ENCODE data around the gene DACT2.
"Not testable (repeated sequence)": the region's sequence is repeated elsewhere in the genome, so short reads cannot be mapped to it uniquely, and the experiment has no call there.

DACT2 gene

DNA sequence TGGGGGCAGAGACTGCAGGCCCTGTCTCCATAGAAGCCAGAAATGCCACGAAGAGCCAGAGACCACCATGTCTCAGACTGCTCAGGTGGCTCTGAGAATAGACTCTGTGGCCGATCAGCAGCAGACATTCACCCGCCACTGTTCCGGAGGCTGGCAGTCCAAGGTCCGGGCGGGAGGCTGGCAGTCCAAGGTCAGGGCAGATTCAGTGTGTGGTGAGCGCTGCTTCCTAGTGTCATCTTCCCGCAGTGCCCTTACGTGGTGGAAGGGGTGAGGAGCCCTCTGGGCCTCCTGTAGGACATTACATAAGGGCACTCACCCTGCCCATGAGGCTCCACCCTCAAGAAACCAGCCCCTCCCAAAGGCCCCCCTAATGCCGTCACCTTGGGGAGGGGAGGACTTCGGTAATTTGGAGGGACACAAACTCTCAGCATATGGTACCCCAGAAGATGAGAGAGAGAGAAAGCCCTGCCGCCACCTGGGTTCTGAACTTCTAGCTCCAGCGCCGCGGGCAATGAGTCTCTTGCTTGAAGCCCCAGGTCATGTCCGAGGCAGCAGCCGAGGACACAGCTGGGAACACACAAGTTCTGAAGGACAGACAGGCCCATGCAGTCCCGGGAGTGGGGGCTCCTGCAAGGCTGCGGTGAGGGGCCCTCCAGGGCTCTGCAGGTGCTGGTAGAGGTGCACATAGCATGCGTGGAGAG is 36.4 kb downstream of the DACT2 start:
- Histone ChIP-seq H3K9ac (ENCODE audit: low read length) (no peak overlapping the region), H3K9me3 (ENCODE audit: insufficient read depth, low read length) (no peaks in the 10 kb centered on the region), H3K4me2 (ENCODE audit: low read depth, low read length, poor library complexity, severe bottlenecking) (no peak overlapping the region), H4K20me1 (ENCODE audit: low read depth, low read length) (no peaks in the 10 kb centered on the region), H3K27ac (ENCODE audit: low read depth, low read length) (no peak overlapping the region), H3K36me3 (ENCODE audit: low read length) (no peaks in the 10 kb centered on the region), H3K4me3 (ENCODE audit: insufficient read depth, low read length, poor library complexity, severe bottlenecking) (no peak overlapping the region), H3K27me3 (ENCODE audit: low read length) (no peaks in the 10 kb centered on the region), H3K9me2 (replicated peaks; ENCODE audit: insufficient read depth, low read length) (no peaks in the 10 kb centered on the region), H3K79me2 (ENCODE audit: insufficient read depth, low read length) (no peaks in the 10 kb centered on the region), H2AFZ (ENCODE audit: low read depth, low read length, severe bottlenecking) (no peak overlapping the region), H3F3A (ENCODE audit: insufficient read depth) (no peaks in the 10 kb centered on the region)
- no peak for TF ChIP-seq EZH2phosphoT487 (conservative IDR thresholded peaks at IDR 0.05; ENCODE audit: low read length)
- TF ChIP-seq, protein P1, sequence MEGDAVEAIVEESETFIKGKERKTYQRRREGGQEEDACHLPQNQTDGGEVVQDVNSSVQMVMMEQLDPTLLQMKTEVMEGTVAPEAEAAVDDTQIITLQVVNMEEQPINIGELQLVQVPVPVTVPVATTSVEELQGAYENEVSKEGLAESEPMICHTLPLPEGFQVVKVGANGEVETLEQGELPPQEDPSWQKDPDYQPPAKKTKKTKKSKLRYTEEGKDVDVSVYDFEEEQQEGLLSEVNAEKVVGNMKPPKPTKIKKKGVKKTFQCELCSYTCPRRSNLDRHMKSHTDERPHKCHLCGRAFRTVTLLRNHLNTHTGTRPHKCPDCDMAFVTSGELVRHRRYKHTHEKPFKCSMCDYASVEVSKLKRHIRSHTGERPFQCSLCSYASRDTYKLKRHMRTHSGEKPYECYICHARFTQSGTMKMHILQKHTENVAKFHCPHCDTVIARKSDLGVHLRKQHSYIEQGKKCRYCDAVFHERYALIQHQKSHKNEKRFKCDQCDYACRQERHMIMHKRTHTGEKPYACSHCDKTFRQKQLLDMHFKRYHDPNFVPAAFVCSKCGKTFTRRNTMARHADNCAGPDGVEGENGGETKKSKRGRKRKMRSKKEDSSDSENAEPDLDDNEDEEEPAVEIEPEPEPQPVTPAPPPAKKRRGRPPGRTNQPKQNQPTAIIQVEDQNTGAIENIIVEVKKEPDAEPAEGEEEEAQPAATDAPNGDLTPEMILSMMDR (IDR thresholded peaks at IDR 0.05; ENCODE audit: insufficient read depth, low read length, poor library complexity, severe bottlenecking): no peak

DNA sequence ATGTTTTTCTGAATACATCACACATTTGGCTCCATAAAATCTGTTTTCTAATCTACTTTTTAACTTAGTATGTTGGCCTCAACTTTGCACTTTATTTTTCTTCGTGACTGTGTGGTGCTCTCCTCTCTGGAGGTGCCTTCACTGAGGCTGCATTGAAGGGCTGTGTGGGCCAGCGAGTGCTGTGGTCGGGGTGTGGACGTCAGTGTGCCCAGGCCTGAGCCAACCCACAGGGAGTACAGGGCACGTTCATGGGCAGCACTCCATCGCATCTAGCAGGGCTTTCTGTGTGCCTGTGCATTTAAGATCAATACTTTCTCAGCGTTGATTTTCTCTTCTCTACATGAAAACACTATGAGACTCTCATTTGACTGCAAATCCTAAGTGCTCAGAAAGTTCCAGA is 37.8 kb downstream of the DACT2 start:
- Histone ChIP-seq H3K9ac (ENCODE audit: low read length) (no peak overlapping the region), H4K20me1 (ENCODE audit: low read depth, low read length) (no peaks in the 10 kb centered on the region), H3K36me3 (ENCODE audit: low read length) (no peaks in the 10 kb centered on the region), H3K4me2 (ENCODE audit: low read depth, low read length, poor library complexity, severe bottlenecking) (no peak overlapping the region), H2AFZ (ENCODE audit: low read depth, low read length, severe bottlenecking) (no peak overlapping the region), H3K27me3 (ENCODE audit: low read length) (no peaks in the 10 kb centered on the region), H3K79me2 (ENCODE audit: insufficient read depth, low read length) (no peaks in the 10 kb centered on the region), H3K9me2 (replicated peaks; ENCODE audit: insufficient read depth, low read length) (no peaks in the 10 kb centered on the region), H3K4me3 (ENCODE audit: insufficient read depth, low read length, poor library complexity, severe bottlenecking) (no peak overlapping the region), H3K27ac (ENCODE audit: low read depth, low read length) (no peak overlapping the region), H3K9me3 (ENCODE audit: insufficient read depth, low read length) (no peaks in the 10 kb centered on the region), H3F3A (ENCODE audit: insufficient read depth) (no peaks in the 10 kb centered on the region)
- TF ChIP-seq, protein P1 (IDR thresholded peaks at IDR 0.05; ENCODE audit: insufficient read depth, low read length, poor library complexity, severe bottlenecking): no peak
- TF ChIP-seq EZH2phosphoT487 (conservative IDR thresholded peaks at IDR 0.05; ENCODE audit: low read length): no peak

DNA sequence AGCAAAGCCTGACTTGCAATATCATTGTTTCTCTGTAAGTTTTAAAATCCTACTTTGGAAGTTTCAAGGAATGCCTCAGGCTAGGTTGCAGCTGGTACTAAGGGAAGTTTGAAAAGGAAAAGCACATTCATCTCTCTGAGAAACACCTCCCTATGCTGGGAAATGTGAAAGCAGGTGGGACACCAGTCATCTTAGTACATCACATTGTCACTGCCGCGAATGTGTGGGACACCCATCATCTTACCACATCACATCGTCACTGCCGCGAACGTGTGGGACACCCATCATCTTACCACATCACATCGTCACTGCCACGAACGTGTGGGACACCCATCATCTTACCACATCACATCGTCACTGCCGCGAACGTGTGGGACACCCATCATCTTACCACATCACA is 38.3 kb downstream of the DACT2 start:
- not testable (repeated sequence) for H3K79me2 ChIP-seq (ENCODE audit: insufficient read depth, low read length); H4K20me1 ChIP-seq (ENCODE audit: low read depth, low read length); H3K27ac ChIP-seq (ENCODE audit: low read depth, low read length); H3K9ac ChIP-seq (ENCODE audit: low read length); H3K9me3 ChIP-seq (ENCODE audit: insufficient read depth, low read length); H3K36me3 ChIP-seq (ENCODE audit: low read length); H2AFZ ChIP-seq (ENCODE audit: low read depth, low read length, severe bottlenecking); H3K4me3 ChIP-seq (ENCODE audit: insufficient read depth, low read length, poor library complexity, severe bottlenecking); H3K4me2 ChIP-seq (ENCODE audit: low read depth, low read length, poor library complexity, severe bottlenecking); H3K27me3 ChIP-seq (ENCODE audit: low read length); H3K9me2 ChIP-seq (replicated peaks; ENCODE audit: insufficient read depth, low read length); H3F3A ChIP-seq (ENCODE audit: insufficient read depth)

DNA sequence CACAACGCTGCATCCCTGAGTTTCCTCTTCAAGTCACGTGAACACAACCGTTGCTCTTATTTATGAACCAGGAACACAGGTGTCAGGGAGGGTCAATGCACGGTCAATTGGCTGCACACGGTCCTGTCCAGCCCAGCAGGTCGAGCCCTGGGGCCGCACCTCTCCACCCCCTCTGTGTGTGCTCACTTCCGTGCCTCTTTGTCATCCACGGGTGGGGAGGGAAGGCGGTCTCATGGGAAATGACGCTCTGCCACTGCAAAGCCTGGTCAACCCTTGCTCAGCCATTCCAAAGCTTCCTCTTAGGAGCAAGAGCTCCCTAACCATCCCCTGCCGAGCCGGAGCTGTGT is 38.7 kb downstream of the DACT2 start:
- no peak overlapping the region for H3K9ac ChIP-seq (ENCODE audit: low read length)
- no peaks in the 10 kb centered on the region for H3K27me3 ChIP-seq (ENCODE audit: low read length)
- no peaks in the 10 kb centered on the region for H3K36me3 ChIP-seq (ENCODE audit: low read length)
- H3K27ac ChIP-seq (ENCODE audit: low read depth, low read length): no peak overlapping the region
- H3F3A ChIP-seq (ENCODE audit: insufficient read depth): no peaks in the 10 kb centered on the region
- no peak for TF ChIP-seq EZH2phosphoT487 (conservative IDR thresholded peaks at IDR 0.05; ENCODE audit: low read length)
- TF ChIP-seq, protein P1 (IDR thresholded peaks at IDR 0.05; ENCODE audit: insufficient read depth, low read length, poor library complexity, severe bottlenecking): no peak
- H3K79me2 ChIP-seq (ENCODE audit: insufficient read depth, low read length): no peaks in the 10 kb centered on the region
- no peak overlapping the region for H3K4me2 ChIP-seq (ENCODE audit: low read depth, low read length, poor library complexity, severe bottlenecking)
- no peaks in the 10 kb centered on the region for H3K9me3 ChIP-seq (ENCODE audit: insufficient read depth, low read length)
- H3K9me2 ChIP-seq (replicated peaks; ENCODE audit: insufficient read depth, low read length): no peaks in the 10 kb centered on the region
- no peak overlapping the region for H3K4me3 ChIP-seq (ENCODE audit: insufficient read depth, low read length, poor library complexity, severe bottlenecking)
- H2AFZ ChIP-seq (ENCODE audit: low read depth, low read length, severe bottlenecking): no peak overlapping the region
- no peaks in the 10 kb centered on the region for H4K20me1 ChIP-seq (ENCODE audit: low read depth, low read length)
